Right renal cortex interstitium (tissue), 3 donors: Measurements from ENCODE around the gene ARID1B. TPM values are rescaled to one million over a fixed set of nuclear protein-coding genes. Genes with fewer than 3 reads are reported as not detected.

Experiments used
- DNase-seq, 3 donors: peaks; one replicate each; pipeline ENCODE4 v3.0.0-alpha.2; 2013; ENCODE audit warnings: low read depth in 3 of 3, low spot score in 2 of 3
- polyA plus RNA-seq, 3 donors: library from polyadenylated mRNA; unstranded; fragments of 120-200 nt; gene quantifications; one replicate each; pipeline ENCODE4 v1.2.1, GENCODE V29; 2013; ENCODE audit not compliant: insufficient read length in 3 of 3

Gene ARID1B
- polyA plus RNA-seq, 3 donors: 70.1 to 75.5 (median 72.6) TPM

- no peak for DNase-seq
Measured at GRCh38 chr6:156822747-156823206, 45.6 kb downstream of the ARID1B start.

- DNase-seq: no peak
Measured at GRCh38 chr6:156824142-156824541, 47.0 kb downstream of the ARID1B start.

- DNase-seq: no peak
Measured at GRCh38 chr6:156825475-156825874, 48.3 kb downstream of the ARID1B start.

- DNase-seq: no peak
Measured at GRCh38 chr6:156826290-156826955, 49.2 kb downstream of the ARID1B start.

- no peak for DNase-seq
Measured at GRCh38 chr6:156827382-156827781, 50.2 kb downstream of the ARID1B start.

GRCh38 chr6:156828280-156828703 is 51.1 kb downstream of the ARID1B start:
- DNase-seq: no peak

GRCh38 chr6:156830126-156830525 is 52.9 kb downstream of the ARID1B start:
- no peak for DNase-seq

GRCh38 chr6:156832231-156832647 is 55.1 kb downstream of the ARID1B start:
- no peak for DNase-seq

GRCh38 chr6:156832669-156833068 is 55.5 kb downstream of the ARID1B start:
- no peak for DNase-seq

- DNase-seq: no peak
Measured at GRCh38 chr6:156833755-156834154, 56.6 kb downstream of the ARID1B start.

GRCh38 chr6:156839129-156839528 is 62.0 kb downstream of the ARID1B start:
- DNase-seq: no peak

GRCh38 chr6:156839591-156840001 is 62.4 kb downstream of the ARID1B start:
- DNase-seq: no peak

GRCh38 chr6:156840136-156840535 is 63.0 kb downstream of the ARID1B start:
- DNase-seq: no peak

GRCh38 chr6:156840606-156841005 is 63.4 kb downstream of the ARID1B start:
- no peak for DNase-seq

- DNase-seq: no peak
Measured at GRCh38 chr6:156841508-156841907, 64.3 kb downstream of the ARID1B start.

- no peak for DNase-seq
Measured at GRCh38 chr6:156842598-156843250, 65.5 kb downstream of the ARID1B start.

GRCh38 chr6:156844089-156844488 is 66.9 kb downstream of the ARID1B start:
- no peak for DNase-seq

GRCh38 chr6:156845454-156846155 is 68.4 kb downstream of the ARID1B start:
- no peak for DNase-seq

- no peak for DNase-seq
Measured at GRCh38 chr6:156846845-156847599, 69.8 kb downstream of the ARID1B start.

GRCh38 chr6:156848123-156848522 is 70.9 kb downstream of the ARID1B start:
- DNase-seq: no peak

GRCh38 chr6:156848533-156848932 is 71.4 kb downstream of the ARID1B start:
- peak; percentile 40 to 65 (median 50) for DNase-seq
